H1 (cell line): ENCODE measurements around the gene FCN3. TPM values are rescaled to one million over a fixed set of nuclear protein-coding genes. Genes with fewer than 3 reads are reported as not detected.
A peak's percentile ranks its signal among the peaks of the same experiment; 100 is the strongest.

Experiments
- CTCF ChIA-PET: fragments of 300-600 bp; sonication (Branson Sonifier 250); formaldehyde crosslinking; loops from one replicate; lab custom pipeline; 2021; ENCODE audit not compliant: partially characterized antibody; lab: Charles Lee
- POLR2A ChIA-PET: fragments of 300-600 bp; sonication (Branson Sonifier 250); formaldehyde crosslinking; loops from one replicate; lab custom pipeline; 2021; ENCODE audit warnings: inconsistent platforms; ENCODE audit not compliant: partially characterized antibody; lab: Charles Lee
- DNase-seq, 2 experiments: peaks; one replicate each; pipeline versions ENCODE4 v3.0.0 to v3.0.0-alpha.2; 2010 to 2022; ENCODE audit warnings: low spot score in 2 of 2, low read depth in 1 of 2, mixed read lengths in 1 of 2
- FAIRE-seq: peaks from 2 replicates; lab custom pipeline; 2011; peaks lifted over from hg19 to GRCh38; lab: Jason Lieb, UNC
- H2AFZ ChIP-seq: 2 replicates; pipeline ENCODE4 v1.8.1; 2012; ENCODE audit warnings: low read length, inconsistent platforms
- H2AK5ac ChIP-seq: 2 replicates; pipeline ENCODE4 v1.6.1; 2013; ENCODE audit warnings: low read depth, low read length
- H2BK120ac ChIP-seq: replicated peaks from 2 replicates; pipeline ENCODE3; 2013; ENCODE audit warnings: low read depth, low read length, inconsistent platforms
- H2BK12ac ChIP-seq: 2 replicates; pipeline ENCODE4 v1.6.1; 2013; ENCODE audit warnings: low read depth, low read length
- H2BK15ac ChIP-seq: 2 replicates; pipeline ENCODE4 v1.6.1; 2013; ENCODE audit warnings: low read length
- H2BK20ac ChIP-seq: 2 replicates; pipeline ENCODE4 v1.6.1; 2013; ENCODE audit warnings: low read length
- H2BK5ac ChIP-seq: 2 replicates; pipeline ENCODE4 v1.6.1; 2013; ENCODE audit warnings: low read depth, low read length
- H3K14ac ChIP-seq: 2 replicates; pipeline ENCODE4 v1.6.1; 2013; ENCODE audit warnings: inconsistent platforms; ENCODE audit not compliant: insufficient read length
- H3K18ac ChIP-seq: 2 replicates; pipeline ENCODE4 v1.6.1; 2013; ENCODE audit warnings: low read length; ENCODE audit errors: extremely low read depth
- H3K23ac ChIP-seq: 2 replicates; pipeline ENCODE4 v1.6.1; 2013; ENCODE audit warnings: inconsistent platforms; ENCODE audit not compliant: insufficient read length
- H3K23me2 ChIP-seq: 2 replicates; pipeline ENCODE4 v1.6.1; 2013; ENCODE audit warnings: low read depth, low read length
- H3K27ac ChIP-seq: 2 replicates; pipeline ENCODE4 v1.6.1; 2011; ENCODE audit warnings: low read depth, low read length, inconsistent platforms
- H3K27me3 ChIP-seq, 4 experiments: replicated peaks in 1 of 4; 1 replicate in 1 of 4; 2 replicates in 3 of 4; pipeline versions ENCODE4 v1.6.1 to v1.8.1; 2011 to 2013; ENCODE audit warnings: low read length in 3 of 4, mild to moderate bottlenecking in 3 of 4, inconsistent platforms in 2 of 4, mixed read lengths in 2 of 4, moderate library complexity in 1 of 4; ENCODE audit not compliant: control insufficient read depth in 3 of 4, insufficient read depth in 3 of 4; ENCODE audit errors: extremely low read depth in 1 of 4
- H3K36me3 ChIP-seq, 4 experiments: 2 replicates each; pipeline versions ENCODE4 v1.6.1 to v1.8.1; 2011 to 2013; ENCODE audit warnings: mild to moderate bottlenecking in 4 of 4, low read length in 3 of 4, moderate library complexity in 2 of 4, control low read depth in 1 of 4, inconsistent platforms in 1 of 4; ENCODE audit not compliant: insufficient read depth in 4 of 4, control insufficient read depth in 2 of 4
- H3K4ac ChIP-seq: replicated peaks from 2 replicates; pipeline ENCODE3; 2013; ENCODE audit warnings: low read length, low read depth, mixed read lengths, inconsistent platforms; ENCODE audit not compliant: insufficient read length
- H3K4me1 ChIP-seq, 4 experiments: replicated peaks in 1 of 4; 1 replicate in 1 of 4; 2 replicates in 3 of 4; pipeline versions ENCODE4 v1.6.1 to v1.8.1; 2011 to 2013; ENCODE audit warnings: low read length in 3 of 4, inconsistent platforms in 2 of 4, mixed read lengths in 1 of 4; ENCODE audit not compliant: insufficient read depth in 4 of 4, control insufficient read depth in 3 of 4
- H3K4me2 ChIP-seq, 2 experiments: 2 replicates each; pipeline versions ENCODE4 v1.6.1 to v1.8.1; 2011 to 2013; ENCODE audit warnings: low read depth in 2 of 2, low read length in 2 of 2, control low read depth in 1 of 2, inconsistent platforms in 1 of 2, mild to moderate bottlenecking in 1 of 2; ENCODE audit not compliant: insufficient read depth in 1 of 2
- H3K4me3 ChIP-seq, 4 experiments: fragments of 200-600, 300-600 bp in 1 of 4; sonication (generic), shearing (Covaris generic), sonication (Bioruptor Twin) in 1 of 4; 2 replicates each; pipeline versions ENCODE4 v1.5.1 to v1.8.1; 2011 to 2016; ENCODE audit warnings: low read length in 4 of 4, low read depth in 3 of 4, control low read depth in 2 of 4, inconsistent platforms in 2 of 4, mild to moderate bottlenecking in 2 of 4, mixed read lengths in 1 of 4, moderate library complexity in 1 of 4; ENCODE audit not compliant: insufficient read depth in 2 of 4; ENCODE audit errors: extremely low read depth in 1 of 4
- H3K56ac ChIP-seq: replicated peaks from 2 replicates; pipeline ENCODE3; 2013; ENCODE audit warnings: low read depth, mild to moderate bottlenecking, mixed read lengths, low read length, inconsistent platforms; ENCODE audit not compliant: insufficient read length
- H3K79me1 ChIP-seq: 2 replicates; pipeline ENCODE4 v1.6.1; 2013; ENCODE audit warnings: low read depth, low read length, control low read depth
- H3K79me2 ChIP-seq, 2 experiments: 2 replicates each; pipeline versions ENCODE4 v1.6.1 to v1.8.1; 2012 to 2013; ENCODE audit warnings: low read length in 2 of 2, mild to moderate bottlenecking in 2 of 2, inconsistent platforms in 1 of 2; ENCODE audit not compliant: insufficient read depth in 2 of 2, control insufficient read depth in 1 of 2
- H3K9ac ChIP-seq, 4 experiments: replicated peaks in 1 of 4; 1 replicate in 1 of 4; 2 replicates in 3 of 4; pipeline versions ENCODE4 v1.6.1 to v1.8.1; 2011 to 2013; ENCODE audit warnings: low read depth in 3 of 4, low read length in 3 of 4, control low read depth in 2 of 4, mild to moderate bottlenecking in 2 of 4, moderate library complexity in 2 of 4, inconsistent platforms in 1 of 4; ENCODE audit errors: extremely low read depth in 1 of 4
- H3K9me3 ChIP-seq, 2 experiments: 2 replicates each; pipeline versions ENCODE4 v1.6.1 to v1.8.1; 2012 to 2013; ENCODE audit warnings: mild to moderate bottlenecking in 2 of 2, moderate library complexity in 2 of 2, control low read depth in 1 of 2, inconsistent platforms in 1 of 2, low read depth in 1 of 2, low read length in 1 of 2, mixed read lengths in 1 of 2; ENCODE audit not compliant: insufficient read depth in 2 of 2
- H4K20me1 ChIP-seq, 2 experiments: replicated peaks in 1 of 2; 2 replicates each; pipeline versions ENCODE3 to v1.8.1; 2011 to 2013; ENCODE audit warnings: inconsistent platforms in 2 of 2, low read length in 2 of 2, mild to moderate bottlenecking in 1 of 2; ENCODE audit not compliant: insufficient read depth in 2 of 2, control insufficient read depth in 1 of 2
- H4K5ac ChIP-seq: 2 replicates; pipeline ENCODE4 v1.6.1; 2013; ENCODE audit warnings: low read length, low read depth, mixed read lengths, inconsistent platforms; ENCODE audit not compliant: insufficient read length
- H4K8ac ChIP-seq: 2 replicates; pipeline ENCODE4 v1.8.0; 2013; ENCODE audit warnings: mild to moderate bottlenecking, moderate library complexity, low read length, inconsistent platforms; ENCODE audit not compliant: insufficient read depth; ENCODE audit errors: extremely low read depth
- H4K91ac ChIP-seq: replicated peaks from 2 replicates; pipeline ENCODE3; 2013; ENCODE audit warnings: low read length, mixed read lengths, inconsistent platforms; ENCODE audit not compliant: insufficient read length
- ATF3 ChIP-seq: IDR thresholded peaks from 2 replicates; pipeline ENCODE4 v1.6.1; 2011; ENCODE audit warnings: low read depth, mild to moderate bottlenecking, low read length; ENCODE audit not compliant: insufficient read depth
- CBX5 ChIP-seq: fragments of 300-800, 300-1000 bp; sonication (generic); IDR thresholded peaks from 2 replicates; pipeline ENCODE4 v1.7.1; 2016; ENCODE audit warnings: antibody characterized with exemption, low read length, low read depth
- FOSL1 ChIP-seq: IDR thresholded peaks from 2 replicates; pipeline ENCODE4 v1.6.1; 2011; ENCODE audit warnings: mild to moderate bottlenecking, low read depth, low read length, moderate library complexity; ENCODE audit not compliant: insufficient read depth
- GTF2F1 ChIP-seq: IDR thresholded peaks from 2 replicates; pipeline ENCODE4 v1.6.1; 2012; ENCODE audit warnings: low read depth, low read length, improper control_type of control experiment, borderline replicate concordance
- MAFK ChIP-seq: IDR thresholded peaks from 2 replicates; pipeline ENCODE4 v1.6.1; 2012; ENCODE audit warnings: low read depth, mild to moderate bottlenecking, improper control_type of control experiment, low read length
- POLR2A ChIP-seq, 2 experiments: IDR thresholded peaks; 1 replicate in 1 of 2; 2 replicates in 1 of 2; pipeline ENCODE4 v1.6.1; 2011; ENCODE audit warnings: low read depth in 2 of 2, low read length in 2 of 2, mild to moderate bottlenecking in 2 of 2; ENCODE audit errors: control extremely low read depth in 1 of 2
- POLR2AphosphoS5 ChIP-seq: IDR thresholded peaks from 2 replicates; pipeline ENCODE4 v1.6.1; 2011; ENCODE audit warnings: low read depth, low read length
- RNF2 ChIP-seq: fragments of 200-900, 300-1000 bp; sonication (generic); IDR thresholded peaks from 2 replicates; pipeline ENCODE4 v1.7.1; 2016; ENCODE audit warnings: borderline replicate concordance, low read depth, mild to moderate bottlenecking, antibody characterized with exemption, low read length; ENCODE audit not compliant: poor library complexity, severe bottlenecking; ENCODE audit errors: missing control alignments
- SIN3A ChIP-seq, 2 experiments: IDR thresholded peaks in 1 of 2; conservative IDR thresholded peaks in 1 of 2; 2 replicates each; pipeline ENCODE4 v1.6.1; 2011 to 2012; ENCODE audit warnings: low read length in 2 of 2, improper control_type of control experiment in 1 of 2, low read depth in 1 of 2, mild to moderate bottlenecking in 1 of 2
- SP1 ChIP-seq: IDR thresholded peaks from 2 replicates; pipeline ENCODE4 v1.6.1; 2011; ENCODE audit warnings: low read depth, low read length
- SP4 ChIP-seq: IDR thresholded peaks from 2 replicates; pipeline ENCODE4 v1.6.1; 2012; ENCODE audit warnings: low read length, inconsistent platforms
- YY1 ChIP-seq: IDR thresholded peaks from 2 replicates; pipeline ENCODE4 v1.6.1; 2011; ENCODE audit warnings: low read depth, mild to moderate bottlenecking, low read length
- ZNF274 ChIP-seq: IDR thresholded peaks from 2 replicates; pipeline ENCODE4 v1.7.0; 2012; ENCODE audit warnings: low read length, borderline replicate concordance; ENCODE audit errors: extremely low read depth
- WGBS, 2 experiments: shearing (Covaris generic) in 1 of 2; methylation state at CpG; one replicate each; pipeline versions ENCODE4 v1.1.6 to v1.1.7; 2013 to 2015; ENCODE audit warnings: low lambda C conversion rate in 2 of 2, mixed read lengths in 2 of 2, inconsistent platforms in 1 of 2, low coverage in 1 of 2, missing lambda C conversion rate in 1 of 2; ENCODE audit not compliant: insufficient replicate concordance in 2 of 2, insufficient coverage in 1 of 2, insufficient read length in 1 of 2; ENCODE audit errors: extremely low coverage in 1 of 2, missing lambda C conversion rate in 1 of 2; 5-methylcytosine and 5-hydroxymethylcytosine counted together
- polyA plus RNA-seq, 7 experiments: library from polyadenylated mRNA; depleted of rRNA in 3 of 7; stranded (reverse) in 5 of 7; unstranded in 2 of 7; fragments of >200 nt in 5 of 7; fragments of 200-250 nt in 2 of 7; gene quantifications; 1 replicate in 5 of 7; 2 replicates in 1 of 7; 4 replicates in 1 of 7; pipeline versions ENCODE4 v1.2.1 to v1.2.3, GENCODE V29; 2011 to 2013; ENCODE audit warnings: missing spikeins in 2 of 7, mixed read lengths in 2 of 7
- total RNA-seq: library from RNA; stranded (reverse); fragmentation: NEBNext Ultra II Directional; extraction: Animal tissue kit (Norgen Biotek cat#: 25700); gene quantifications from 2 replicates; pipeline ENCODE4 v1.2.1, GENCODE V29; 2021

FCN3 gene
- total and polyA plus RNA-seq, 2 of the 8 experiments (the other 6 are each of a cell fraction or from before 2014, with no cell fraction given): 0.30 to 0.57 TPM

GRCh38 chr1:27342391-27342777 is 32.2 kb downstream of the FCN3 start:
- peak overlapping the region; percentile 99 for H2BK15ac ChIP-seq
- CTCF ChIA-PET: interaction anchor here (0.6 to 17.0 kb wide), 15 partner anchors 8 to 299 kb away, joined by 3 to 321 read pairs (median 5); no protein-coding TSS in a partner anchor
- FAIRE-seq (no peak), DNase-seq (no peak)
- H2BK5ac ChIP-seq: peak overlapping the region; percentile 76; the same call in 1 of the 2 replicates
- no peak overlapping the region for H2AFZ ChIP-seq
- H3K18ac ChIP-seq: peak overlapping the region; percentile 96
- peak overlapping the region; percentile 93 for H4K5ac ChIP-seq
- POLR2A ChIA-PET: interaction anchor here (0.9 to 4.8 kb wide), 11 partner anchors 8 to 55 kb away, joined by 3 to 50 read pairs (median 6); partner anchors contain the start of gene TMEM222
- no peak overlapping the region for H3K23ac ChIP-seq
- H2AK5ac ChIP-seq: peak overlapping the region; percentile 57
- no peaks in the 10 kb centered on the region for H3K79me1 ChIP-seq
- peak overlapping the region; percentile 78 to 94 for H3K4me2 ChIP-seq
- no peaks in the 10 kb centered on the region for H3K9me3 ChIP-seq
- H2BK12ac ChIP-seq: peak overlapping the region; percentile 92; the same call in 1 of the 2 replicates
- H3K23me2 ChIP-seq: peaks cover 6% of the 10 kb centered on the region; the same call in 1 of the 2 replicates
- H3K36me3 ChIP-seq: 0 out of 8 replicates have a peak, but pooled peaks cover 0 to 3% (median 0%) of the 10 kb centered on the region in 4 experiments
- H3K4me1 ChIP-seq: peaks cover 0 to 25% (median 20%) of the 10 kb centered on the region in 4 experiments; a peak in 6 of 7 replicates
- no peaks in the 10 kb centered on the region; a peak in 1 of 4 replicates for H3K79me2 ChIP-seq
- H3K9ac ChIP-seq: peak overlapping the region in 1 of 4 experiments; percentile 13; a peak in 3 of 7 replicates
- peak overlapping the region; percentile 16 to 64 (median 44); a peak in 6 of 8 replicates for H3K4me3 ChIP-seq
- peak overlapping the region; percentile 83 for H2BK20ac ChIP-seq
- peak overlapping the region; percentile 91 for H3K4ac ChIP-seq
- WGBS, 2 experiments: 86% methylated on average over 8 of the region's 8 CpGs; no CpG with 5 or more reads in 1 of the 2 experiments
- H4K20me1 ChIP-seq: peaks cover 2 to 9% of the 10 kb centered on the region in 2 experiments
- peak overlapping the region; percentile 31; the same call in 1 of the 2 replicates for H4K8ac ChIP-seq
- no peak overlapping the region for H3K27ac ChIP-seq
- H3K27me3 ChIP-seq: peaks cover 0 to 2% (median 0%) of the 10 kb centered on the region in 4 experiments; a peak in 1 of 7 replicates
- peak overlapping the region; percentile 51 for H2BK120ac ChIP-seq
- peak overlapping the region; percentile 48 for H4K91ac ChIP-seq
- no peak overlapping the region for H3K14ac ChIP-seq
- no peak overlapping the region for H3K56ac ChIP-seq
- TF ChIP-seq CBX5 (no peak), SP4 (no peak), ZNF274 (no peak), SIN3A (conservative IDR thresholded peaks at IDR 0.05 in 1 of 2, IDR thresholded peaks at IDR 0.05 in 1 of 2; ENCODE audit: low read depth in 1 of 2, low read length in 2 of 2) (no peak), ATF3 (no peak), POLR2A (IDR thresholded peaks at IDR 0.05; ENCODE audit: control extremely low read depth in 1 of 2, low read depth in 2 of 2, low read length in 2 of 2) (no peak), SP1 (no peak), RNF2 (no peak), YY1 (no peak), POLR2AphosphoS5 (no peak), FOSL1 (no peak), GTF2F1 (no peak), MAFK (no peak)
